ENCODE results near the gene PIK3R3.

GRCh38 chr1:46159516-46159915 lies 27.1 kb upstream of the PIK3R3 start:
- no peak for TF ChIP-seq EZH2 (IDR thresholded peaks at IDR 0.05; ENCODE audit: insufficient read depth, poor library complexity, severe bottlenecking)
- TF ChIP-seq EZH2phosphoT487 (IDR thresholded peaks at IDR 0.05; ENCODE audit: insufficient read depth, low read depth) = no peak

Measured in GM23248 (cell line).